Dermis lymphatic vessel endothelial cell (primary cell): Measurements from ENCODE around the gene ERF. TPM values are rescaled to one million over a fixed set of nuclear protein-coding genes. Genes with fewer than 3 reads are reported as not detected.

Experiments used
- total RNA-seq: library from RNA; depleted of rRNA; stranded (reverse); fragments of >200 nt; gene quantifications from 2 replicates; pipeline ENCODE4 v1.2.1, GENCODE V29; 2014

ERF gene
- total RNA-seq = 25.5 and 27.0 TPM in 2 replicates

DNA sequence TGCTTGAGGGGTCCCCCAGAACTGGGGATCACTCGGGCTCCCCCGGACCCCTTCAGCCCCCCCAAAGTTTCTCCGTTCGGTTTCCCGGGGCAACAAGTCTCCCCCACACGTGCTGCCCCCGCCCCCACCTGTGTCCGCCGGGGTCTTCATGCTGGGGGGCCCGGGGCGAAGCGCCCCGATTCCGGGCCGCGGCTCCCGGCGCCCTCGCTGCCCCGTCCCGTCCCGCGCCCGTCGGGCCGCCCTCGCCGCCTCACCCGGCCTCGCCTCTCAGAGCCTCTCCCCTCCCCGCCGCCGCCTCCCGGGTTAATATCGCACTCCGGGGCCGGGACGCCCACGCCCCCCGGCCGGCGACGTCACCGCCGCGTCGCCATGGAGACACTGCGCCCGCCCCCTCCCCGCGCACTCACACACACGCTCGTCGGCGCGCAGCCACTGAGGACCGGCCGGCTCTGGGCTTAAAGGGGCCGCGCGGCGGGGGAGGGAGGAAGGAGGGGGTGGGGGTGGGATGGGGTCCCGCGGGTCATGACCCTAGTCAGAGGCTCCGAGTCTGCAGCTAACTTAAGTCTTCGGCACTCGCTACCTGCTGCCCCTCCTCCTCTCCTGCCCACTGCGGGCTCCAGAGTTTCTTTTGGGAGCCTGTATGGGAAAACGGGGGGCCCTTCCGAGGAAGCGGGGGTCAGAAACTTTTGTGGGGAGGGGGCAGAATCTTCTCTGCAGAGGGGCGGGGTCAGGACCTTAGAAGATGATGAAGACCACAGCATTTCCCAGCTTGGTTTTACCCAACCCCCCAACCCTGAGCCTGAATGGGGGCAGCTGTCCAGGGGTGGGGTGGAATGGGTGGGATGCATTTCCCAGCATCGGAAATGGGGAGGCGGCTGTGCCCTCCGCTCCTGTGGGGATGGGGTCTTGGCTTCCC is at the start of gene ERF:
Gene ERF, minus strand, starts transcription at position 279 of the 916 bp plus-strand sequence. Its CDS starts 129 bp downstream, at position 150.

GRCh38 chr19:42301646-42302203 is 46.8 kb upstream of the ERF start, which contains the start of gene PRR19:
TSS of gene PRR19 (plus strand) at chr19:42302132. CDS start at chr19:42309585, 7,453 bp downstream.

GRCh38 chr19:42268704-42269477 is 14.0 kb upstream of the ERF start, which contains the start of gene CIC:
TSS of gene CIC (plus strand) at chr19:42269252. CDS start at chr19:42271784, 2,532 bp downstream.

DNA sequence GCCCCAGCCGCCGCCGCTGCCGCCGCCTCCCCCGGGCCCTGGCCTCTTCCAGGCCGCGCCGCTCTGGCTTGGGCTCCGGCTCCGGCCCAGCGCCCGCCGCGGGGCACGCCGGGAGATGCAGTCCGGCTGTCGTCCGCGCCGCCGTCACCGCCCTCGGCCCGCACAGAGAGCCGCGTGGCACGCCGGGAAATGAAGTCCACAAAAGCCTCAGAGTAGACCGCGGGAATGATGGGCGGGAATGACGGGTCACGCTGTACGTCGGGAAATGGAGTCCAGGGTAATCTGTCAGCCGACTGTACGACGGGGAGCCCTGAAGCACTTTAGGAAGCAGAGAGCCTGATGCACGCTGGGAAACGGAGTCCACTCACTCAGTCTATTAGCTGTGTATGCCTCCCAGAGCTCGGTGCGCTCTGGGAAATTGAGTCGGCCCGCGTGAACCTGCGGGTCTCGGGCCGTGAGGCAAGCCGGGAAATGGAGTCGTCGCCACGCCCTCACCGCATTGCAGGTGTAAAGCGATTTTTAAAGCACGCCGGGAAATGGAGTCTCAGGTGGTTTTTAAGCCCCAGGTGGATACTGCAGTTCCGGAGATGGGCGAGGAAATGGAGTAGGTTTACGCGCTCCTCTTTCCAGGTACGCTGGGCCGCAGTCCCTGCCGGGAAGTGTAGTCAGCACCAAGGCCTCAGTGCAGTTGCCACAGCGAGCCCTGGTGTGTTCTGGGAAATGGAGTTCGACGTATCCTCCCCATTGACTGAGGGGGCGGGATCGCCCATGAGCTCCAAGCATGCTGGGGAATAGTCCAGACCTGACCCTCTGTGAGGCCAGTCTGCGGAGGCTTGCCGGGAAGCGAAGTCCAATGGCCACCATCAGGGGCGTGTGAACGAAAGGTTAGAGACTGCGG is 12.2 kb downstream of the ERF start, which contains the start of gene GSK3A:
Gene GSK3A, minus strand, starts transcription at position 91 of the 898 bp plus-strand sequence. CDS start 137 bp downstream, outside the sequence.

DNA sequence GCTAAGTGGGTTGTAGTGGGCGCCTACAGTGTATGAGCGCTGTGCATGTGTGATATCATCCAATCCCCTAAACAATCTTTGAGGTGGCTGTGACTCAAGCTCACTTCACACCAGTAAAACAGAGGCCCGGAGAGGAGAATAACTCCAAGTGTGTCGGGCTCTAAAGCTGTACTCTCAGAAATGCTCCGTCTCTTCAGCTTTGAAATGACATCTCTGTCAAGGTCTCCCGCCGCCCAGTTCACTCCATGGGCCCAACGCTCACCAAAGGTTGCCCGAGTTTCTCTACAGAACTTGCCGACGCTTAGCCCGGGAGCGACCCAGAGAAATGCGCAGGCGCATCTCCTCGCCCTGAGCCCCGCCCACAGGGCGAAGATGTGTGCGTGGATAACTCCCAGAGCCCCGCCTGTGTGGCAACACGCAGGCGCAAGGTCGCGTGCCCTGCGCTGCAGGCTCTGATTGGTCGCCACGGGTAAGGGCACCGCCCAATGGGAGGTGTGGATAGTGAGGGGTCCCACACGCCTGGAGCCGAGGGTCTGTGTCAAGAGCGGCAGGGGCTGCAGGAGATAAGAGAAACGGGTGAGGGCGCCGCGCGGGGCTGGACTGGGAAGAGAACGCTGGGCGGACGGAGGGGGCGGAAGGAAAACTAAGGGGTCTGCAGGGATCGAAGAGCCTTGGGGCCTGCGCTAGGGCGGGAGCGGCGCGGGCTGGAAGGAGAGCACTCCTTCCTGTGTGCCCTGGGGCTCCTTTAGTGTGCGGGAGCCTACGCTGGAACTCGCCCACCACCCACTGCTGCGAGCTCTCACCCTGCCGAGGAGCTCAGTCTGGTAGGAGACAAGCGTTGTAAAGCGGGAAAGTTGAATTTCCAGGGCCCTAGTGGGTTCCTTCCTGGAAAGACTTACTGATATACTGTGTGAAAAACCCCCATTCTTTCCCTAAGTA is 34.8 kb downstream of the ERF start, which contains the start of gene ZNF526:
Gene ZNF526, plus strand, starts transcription at position 501 of the 939 bp plus-strand sequence. CDS start 4,092 bp downstream, outside the sequence.

DNA sequence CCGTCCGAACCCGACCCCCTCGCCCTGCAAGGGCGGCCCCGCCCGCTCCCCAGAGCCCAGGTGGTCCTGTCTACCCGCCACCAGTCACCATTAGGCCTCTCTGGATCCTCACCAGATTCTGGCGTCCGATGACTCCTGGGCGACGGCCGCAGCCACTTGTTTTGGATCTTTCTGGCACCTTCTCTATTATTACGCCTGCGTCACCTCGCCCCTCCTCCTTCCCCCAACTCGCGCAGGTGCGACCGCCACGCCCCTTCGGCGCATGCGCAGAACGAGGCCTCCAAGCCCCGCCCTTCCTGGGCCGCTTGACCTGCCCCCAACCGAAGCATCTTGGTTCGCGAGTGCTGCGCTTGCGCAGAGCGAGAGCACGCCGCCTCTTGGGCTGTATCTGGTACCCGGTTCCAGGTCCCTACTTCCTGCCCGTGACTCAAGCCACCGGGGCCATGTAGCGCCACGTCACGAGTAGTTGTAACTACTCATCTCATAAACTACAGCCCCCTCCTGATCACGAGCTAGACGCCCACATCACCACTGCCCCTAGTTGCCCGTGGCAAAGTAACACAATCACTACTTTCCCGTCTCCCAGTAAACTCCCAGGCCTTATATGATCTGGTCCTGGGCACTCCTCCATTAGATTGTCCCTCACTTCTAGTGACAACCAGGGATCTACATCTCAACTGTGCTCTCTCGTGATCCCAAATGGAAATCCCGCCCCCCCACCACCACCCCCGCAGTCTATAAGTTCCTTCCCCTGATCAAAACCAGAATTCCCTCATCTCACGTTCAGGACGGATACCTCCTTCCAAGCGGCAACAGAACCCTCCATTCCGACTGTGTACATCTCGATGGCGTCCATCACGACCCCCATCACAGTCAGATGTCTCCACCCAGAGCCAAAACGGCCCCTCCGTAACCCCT is 37.1 kb downstream of the ERF start, which contains the start of gene DEDD2:
Gene DEDD2, minus strand, starts transcription at position 158 of the 918 bp plus-strand sequence. CDS start 670 bp downstream, outside the sequence.

Other genes with a start within 250 kb of the ERF start
- gene GRIK5, start 184.9 kb downstream of the ERF start, total RNA-seq = not detected in 2 replicates
- 8.2 and 9.7 TPM in 2 replicates for gene ZNF574, start 179.0 kb downstream of the ERF start, total RNA-seq
- 0.09 and 0.11 TPM in 2 replicates for gene POU2F2, start 122.7 kb downstream of the ERF start, total RNA-seq
- 20.6 and 22.2 TPM in 2 replicates for gene DEDD2, start 37.5 kb downstream of the ERF start, total RNA-seq
- gene ZNF526, start 34.8 kb downstream of the ERF start, total RNA-seq = 5.3 and 5.6 TPM in 2 replicates
- gene GSK3A, start 12.5 kb downstream of the ERF start, total RNA-seq = 9.6 and 10.2 TPM in 2 replicates
- 9.2 and 9.4 TPM in 2 replicates for gene CIC, start 14.1 kb upstream of the ERF start, total RNA-seq
- 0.22 and 0.26 TPM in 2 replicates for gene PRR19, start 47.0 kb upstream of the ERF start, total RNA-seq
- gene PAFAH1B3, start 47.5 kb upstream of the ERF start, total RNA-seq = 29.3 and 35.1 TPM in 2 replicates
- 0.43 TPM in 1 of 2 replicates, not detected in the other for gene TMEM145, start 58.2 kb upstream of the ERF start, total RNA-seq
- 17.8 and 18.7 TPM in 2 replicates for gene MEGF8, start 70.5 kb upstream of the ERF start, total RNA-seq
- gene CNFN, start 135.2 kb upstream of the ERF start, total RNA-seq = not detected in 2 replicates
- gene LIPE, start 172.3 kb upstream of the ERF start, total RNA-seq = 3.6 and 7.2 TPM in 2 replicates
- not detected in 2 replicates for gene CXCL17, start 187.8 kb upstream of the ERF start, total RNA-seq